Neural cell (in vitro differentiated cells): ENCODE results near the gene SLC25A42.

Experiments
- CTCF ChIP-seq: fragments of 450-650 bp; IDR thresholded peaks from 2 replicates; pipeline ENCODE4 v1.5.1; 2014; ENCODE audit warnings: antibody characterized with exemption, mild to moderate bottlenecking, moderate library complexity; ENCODE audit not compliant: poor library complexity, severe bottlenecking
- EP300 ChIP-seq: fragments of 450-650 bp; conservative IDR thresholded peaks from 2 replicates; pipeline ENCODE4 v1.6.1; 2014; ENCODE audit warnings: antibody characterized with exemption, mild to moderate bottlenecking, moderate library complexity; ENCODE audit not compliant: poor library complexity, severe bottlenecking
- POLR2AphosphoS5 ChIP-seq: IDR thresholded peaks from 2 replicates; pipeline ENCODE4 v1.6.1; 2012

- TF ChIP-seq POLR2AphosphoS5 (no peak), EP300 (no peak), CTCF (no peak)
Observed at GRCh38 chr19:19033176-19033425, 30.7 kb upstream of the SLC25A42 start.
